Subcutaneous preadipocyte (primary cell): ENCODE measurements around the gene EVI5. TPM values are rescaled to one million over a fixed set of nuclear protein-coding genes. Genes with fewer than 3 reads are reported as not detected.

Source experiments
- small RNA-seq: library from RNA; depleted of rRNA; stranded (forward); fragments of <200 nt; gene quantifications from one replicate; pipeline ENCODE3, GENCODE V24; 2012
- total RNA-seq: library from RNA; depleted of rRNA; stranded (reverse); fragments of >200 nt; gene quantifications from 2 replicates; pipeline ENCODE4 v1.2.3, GENCODE V29; 2012

The EVI5 gene
- total RNA-seq, result 26.5 and 29.7 TPM in 2 replicates

GRCh38 chr1:92784639-92785500, at the start of gene EVI5:
TSS of gene EVI5 (minus strand) at chr1:92785108. CDS start at chr1:92736546, 48,562 bp downstream.

GRCh38 chr1:92831762-92832536, 47.0 kb upstream of the EVI5 start, which contains the start of gene RPL5:
TSS of gene RPL5 (plus strand) at chr1:92832040. CDS start at chr1:92832115, 75 bp downstream.

GRCh38 chr1:92486251-92487077, 298.4 kb downstream of the EVI5 start, which contains the start of gene GFI1:
TSS of gene GFI1 (minus strand) at chr1:92486925. CDS start at chr1:92483487, 3,438 bp downstream.

Small RNA genes within 50 kb of the gene (small RNA-seq; reads per million reads assigned to genes)
- not detected for gene AC104332.2
- gene RNU4-59P, result 0.11 reads per million

Other genes starting within 250 kb of the EVI5 start
- 1,041 and 1,208 TPM in 2 replicates for gene RPL5, start 46.9 kb upstream of the EVI5 start, total RNA-seq
- 5.9 and 7.8 TPM in 2 replicates for gene DIPK1A, start 176.4 kb upstream of the EVI5 start, total RNA-seq